HUDEP-2 (cell line): ENCODE data around the gene DIP2B.
A peak's percentile ranks its signal among the peaks of the same experiment; 100 is the strongest.
"Not testable (repeated sequence)": the region's sequence is repeated elsewhere in the genome, so short reads cannot be mapped to it uniquely, and the experiment has no call there.

Source experiments
- DNase-seq, 76 experiments: peaks; one replicate each; lab custom pipeline; 2025; ENCODE audit not compliant: unreplicated experiment in 76 of 76; lab: John Stamatoyannopoulos, UW

The DIP2B gene

GRCh38 chr12:50666023-50666422, 161.2 kb downstream of the DIP2B start:
- no peak for DNase-seq

- DNase-seq: no peak
These were observed 167.4 kb downstream of the DIP2B start for GRCh38 chr12:50672158-50672557.

- DNase-seq: no peak
These were observed 172.0 kb downstream of the DIP2B start for GRCh38 chr12:50676756-50677155.

- DNase-seq: no peak
These were observed 173.1 kb downstream of the DIP2B start for GRCh38 chr12:50677858-50678257.

GRCh38 chr12:50678650-50679365, 174.0 kb downstream of the DIP2B start:
- DNase-seq: no peak

- DNase-seq: no peak
These were observed 174.8 kb downstream of the DIP2B start for GRCh38 chr12:50679612-50680011.

GRCh38 chr12:50681064-50681463, 176.3 kb downstream of the DIP2B start:
- DNase-seq: not testable (repeated sequence)

GRCh38 chr12:50685641-50686040, 180.9 kb downstream of the DIP2B start:
- peak in 5 of 76 experiments; percentile 1 to 36 (median 13) for DNase-seq

- DNase-seq: no peak
These were observed 181.6 kb downstream of the DIP2B start for GRCh38 chr12:50686406-50686805.

GRCh38 chr12:50686976-50687375, 182.2 kb downstream of the DIP2B start:
- DNase-seq: no peak

- DNase-seq: no peak
These were observed 184.7 kb downstream of the DIP2B start for GRCh38 chr12:50689437-50689836.

- DNase-seq: no peak
These were observed 186.1 kb downstream of the DIP2B start for GRCh38 chr12:50690925-50691324.

GRCh38 chr12:50695961-50696360, 191.2 kb downstream of the DIP2B start:
- no peak for DNase-seq

- no peak for DNase-seq
These were observed 192.1 kb downstream of the DIP2B start for GRCh38 chr12:50696931-50697330.

- no peak for DNase-seq
These were observed 194.4 kb downstream of the DIP2B start for GRCh38 chr12:50699154-50699553.

GRCh38 chr12:50699940-50700339, 195.2 kb downstream of the DIP2B start:
- DNase-seq: no peak

GRCh38 chr12:50706606-50707005, 201.8 kb downstream of the DIP2B start:
- no peak for DNase-seq

- no peak for DNase-seq
These were observed 202.6 kb downstream of the DIP2B start for GRCh38 chr12:50707396-50707795.

- no peak for DNase-seq
These were observed 203.8 kb downstream of the DIP2B start for GRCh38 chr12:50708631-50709030.

GRCh38 chr12:50711121-50711520, 206.3 kb downstream of the DIP2B start:
- DNase-seq: no peak

- no peak for DNase-seq
These were observed 210.4 kb downstream of the DIP2B start for GRCh38 chr12:50715174-50715573.

GRCh38 chr12:50718760-50719159, 214.0 kb downstream of the DIP2B start:
- no peak for DNase-seq

- DNase-seq: no peak
These were observed 215.3 kb downstream of the DIP2B start for GRCh38 chr12:50720085-50720484.
